Kidney (tissue), 14 donors: ENCODE data around the gene TBC1D2. TPM values are rescaled to one million over a fixed set of nuclear protein-coding genes. Genes with fewer than 3 reads are reported as not detected.

Experiments
- DNase-seq, 5 donors: peaks; one replicate each; pipeline ENCODE4 v3.0.0-alpha.2; 2013 to 2020
- FAIRE-seq: peaks from 2 replicates; lab custom pipeline; 2012; peaks lifted over from hg19 to GRCh38; lab: Jason Lieb, UNC
- H3K27ac ChIP-seq, 2 donors: one replicate each; pipeline ENCODE4 v1.7.0; 2013; ENCODE audit warnings: low read depth in 2 of 2, low read length in 2 of 2, inconsistent platforms in 1 of 2
- H3K27me3 ChIP-seq: one replicate; pipeline ENCODE4 v1.7.1; 2013; ENCODE audit warnings: low read length, inconsistent platforms; ENCODE audit not compliant: control insufficient read depth, insufficient read depth
- H3K36me3 ChIP-seq, 3 donors: one replicate each; pipeline versions ENCODE4 v1.7.0 to v1.7.1; 2013; ENCODE audit warnings: low read length in 3 of 3, control low read depth in 1 of 3, inconsistent platforms in 1 of 3; ENCODE audit not compliant: insufficient read depth in 3 of 3, control insufficient read depth in 2 of 3
- H3K4me1 ChIP-seq, 3 donors: one replicate each; pipeline versions ENCODE4 v1.7.0 to v1.7.1; 2013; ENCODE audit warnings: low read length in 3 of 3, inconsistent platforms in 1 of 3, low read depth in 1 of 3; ENCODE audit not compliant: control insufficient read depth in 2 of 3, insufficient read depth in 2 of 3
- H3K4me3 ChIP-seq, 3 donors: one replicate each; pipeline versions ENCODE4 v1.7.0 to v1.8.1; 2013; ENCODE audit warnings: low read length in 3 of 3, control low read depth in 1 of 3, inconsistent platforms in 1 of 3
- H3K9ac ChIP-seq, 3 donors: one replicate each; pipeline versions ENCODE4 v1.7.0 to v1.7.1; 2013; ENCODE audit warnings: low read length in 3 of 3, control low read depth in 1 of 3, inconsistent platforms in 1 of 3
- H3K9me3 ChIP-seq, 3 donors: one replicate each; pipeline versions ENCODE4 v1.7.0 to v1.7.1; 2013; ENCODE audit warnings: low read length in 3 of 3, control low read depth in 1 of 3, inconsistent platforms in 1 of 3; ENCODE audit not compliant: control insufficient read depth in 2 of 3, insufficient read depth in 1 of 3
- CTCF ChIP-seq: IDR thresholded peaks from 3 replicates; pipeline ENCODE4 v1.5.1; 2012; ENCODE audit warnings: mild to moderate bottlenecking, moderate library complexity, borderline replicate concordance; ENCODE audit not compliant: insufficient read depth; ENCODE audit errors: extremely low read depth
- intact Hi-C: fragments of 100-400 bp; cut with DNase I; formaldehyde crosslinking; loops from one replicate; pipeline ENCODE4 v1.11.1; 2022
- polyA plus RNA-seq: library from polyadenylated mRNA; stranded (reverse); fragments of 350-450 nt; fragmentation: Illumina TruSeq; extraction: RNeasy Lipid Tissue Mini Kit (QIAGEN cat#74804); gene quantifications from one replicate; pipeline ENCODE4 v1.2.3, GENCODE V29; 2014; ENCODE audit warnings: low read depth, low replicate concordance; ENCODE audit not compliant: insufficient read depth
- total RNA-seq: library from RNA; stranded (reverse); fragmentation: NEBNext Ultra II Directional; extraction: Animal tissue kit (Norgen Biotek cat#: 25700); gene quantifications from one replicate; pipeline ENCODE4 v1.2.1, GENCODE V29; 2021
- donor health status: control.
- donor health status: control.
- donor health status: control.
- donor health status: control.
- donor health status: control.
- donor health status: DM: yes; HTN: yes; CAD: no.
- donor health status: Normal renal cell carcinoma (clear cell type).

The TBC1D2 gene
- total and polyA plus RNA-seq, 2 donors from 2014 or later = 7.7 to 19.6 TPM

GRCh38 chr9:98215821-98216220, 39.6 kb downstream of the TBC1D2 start:
- TF ChIP-seq CTCF = no peak
- Histone ChIP-seq H3K4me3 (no peak overlapping the region), H3K36me3 (peaks cover 0 to 5% (median 0%) of the 10 kb centered on the region in 3 donors), H3K27me3 (no peaks in the 10 kb centered on the region), H3K9ac (no peak overlapping the region), H3K4me1 (no peaks in the 10 kb centered on the region), H3K9me3 (no peaks in the 10 kb centered on the region), H3K27ac (no peak overlapping the region)
- intact Hi-C loops = no loop called here
- peak in 4 of 5 donors; percentile 30 to 43 (median 38) for DNase-seq
- no peak for FAIRE-seq

GRCh38 chr9:98215271-98215670, 40.2 kb downstream of the TBC1D2 start:
- Histone ChIP-seq H3K27ac (no peak overlapping the region), H3K9ac (no peak overlapping the region), H3K36me3 (peaks cover 0 to 5% (median 0%) of the 10 kb centered on the region in 3 donors), H3K9me3 (no peaks in the 10 kb centered on the region), H3K4me1 (no peaks in the 10 kb centered on the region), H3K27me3 (no peaks in the 10 kb centered on the region), H3K4me3 (no peak overlapping the region)
- intact Hi-C loops = no loop called here
- TF ChIP-seq CTCF = no peak
- DNase-seq = peak in 2 of 5 donors; percentile 7 to 13
- FAIRE-seq = no peak

- H3K36me3 ChIP-seq = peaks cover 0 to 5% (median 0%) of the 10 kb centered on the region in 3 donors
- H3K4me3 ChIP-seq = no peak overlapping the region
- FAIRE-seq (no peak), DNase-seq (no peak)
- H3K9ac ChIP-seq = no peak overlapping the region
- no peak for TF ChIP-seq CTCF
- H3K27me3 ChIP-seq = no peaks in the 10 kb centered on the region
- H3K9me3 ChIP-seq = no peaks in the 10 kb centered on the region
- no peaks in the 10 kb centered on the region for H3K4me1 ChIP-seq
- no peak overlapping the region for H3K27ac ChIP-seq
- intact Hi-C loops = no loop called here
These were observed 40.6 kb downstream of the TBC1D2 start for GRCh38 chr9:98214811-98215210.

GRCh38 chr9:98211260-98211659, 44.2 kb downstream of the TBC1D2 start:
- H3K27me3 ChIP-seq = no peaks in the 10 kb centered on the region
- no peak for TF ChIP-seq CTCF
- no peak overlapping the region for H3K9ac ChIP-seq
- intact Hi-C loops = no loop called here
- no peaks in the 10 kb centered on the region for H3K9me3 ChIP-seq
- no peak overlapping the region for H3K4me3 ChIP-seq
- H3K27ac ChIP-seq = no peak overlapping the region
- H3K4me1 ChIP-seq = no peaks in the 10 kb centered on the region
- FAIRE-seq (no peak), DNase-seq (no peak)
- H3K36me3 ChIP-seq = peaks cover 0 to 5% (median 0%) of the 10 kb centered on the region in 3 donors
